GM19397 (cell line): Measurements from ENCODE around the gene TRABD2B.
"Not testable (repeated sequence)": the region's sequence is repeated elsewhere in the genome, so short reads cannot be mapped to it uniquely, and the experiment has no call there.

Source experiments
- ATAC-seq: cut with Tn5 transposase; IDR thresholded peaks from one replicate; pipeline ENCODE4 v1.9.1; 2021; ENCODE audit warnings: mild to moderate bottlenecking, moderate library complexity; ENCODE audit not compliant: unreplicated experiment

The TRABD2B gene

DNA sequence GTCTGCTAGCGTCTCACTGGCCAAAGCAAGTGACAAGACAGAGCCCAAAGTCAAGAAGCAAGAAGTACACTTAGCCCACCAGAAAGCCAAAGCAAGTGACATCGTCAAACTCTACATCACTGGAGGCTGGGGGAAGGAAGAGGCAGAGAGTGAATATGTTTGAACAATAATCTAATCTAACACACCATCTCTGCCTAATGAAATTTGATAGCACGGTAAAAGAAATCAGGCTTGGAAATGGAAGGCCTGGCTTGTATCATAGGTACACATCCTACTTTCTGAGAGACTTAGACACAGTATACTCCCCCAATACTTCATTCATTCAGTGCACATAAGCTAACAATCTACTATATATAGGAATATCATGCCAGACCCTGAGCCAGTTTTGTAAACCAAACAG, 26.3 kb downstream of the TRABD2B start:
- no peak for ATAC-seq

DNA sequence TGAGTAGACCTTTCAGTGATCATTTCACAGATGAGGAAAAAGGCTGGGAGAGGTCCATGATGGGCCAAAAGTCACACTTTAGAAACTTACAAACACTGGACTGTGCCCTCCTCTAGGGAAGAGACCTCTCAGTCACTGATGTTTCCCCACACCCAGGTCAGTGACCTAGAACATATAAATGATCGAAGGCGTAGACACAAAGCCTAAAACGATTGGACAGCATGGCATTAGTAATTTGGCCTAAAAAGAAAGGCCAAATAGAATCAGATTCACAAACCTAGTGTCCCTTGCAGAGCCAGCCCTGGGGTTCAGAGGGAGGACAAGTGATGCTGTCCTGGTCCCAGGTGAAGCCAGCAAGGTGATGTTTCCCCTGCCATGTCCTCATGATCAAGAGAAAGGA, 27.7 kb downstream of the TRABD2B start:
- no peak for ATAC-seq

DNA sequence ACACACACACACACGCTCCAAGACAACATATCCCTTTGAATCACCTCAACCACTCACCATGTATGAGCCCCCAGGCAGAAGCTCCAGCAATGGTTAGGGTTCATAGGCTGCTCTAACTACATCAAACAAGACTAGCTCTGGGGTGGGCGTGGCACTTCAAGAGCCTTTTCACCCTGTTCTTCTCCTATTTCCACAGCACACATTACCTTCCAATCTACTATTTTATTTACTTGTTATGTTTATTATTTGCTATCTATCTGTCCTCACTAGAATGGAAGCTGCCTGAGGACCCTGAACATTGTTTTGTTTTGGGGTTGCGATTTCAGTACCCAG, 28.7 kb downstream of the TRABD2B start:
- ATAC-seq: no peak

DNA sequence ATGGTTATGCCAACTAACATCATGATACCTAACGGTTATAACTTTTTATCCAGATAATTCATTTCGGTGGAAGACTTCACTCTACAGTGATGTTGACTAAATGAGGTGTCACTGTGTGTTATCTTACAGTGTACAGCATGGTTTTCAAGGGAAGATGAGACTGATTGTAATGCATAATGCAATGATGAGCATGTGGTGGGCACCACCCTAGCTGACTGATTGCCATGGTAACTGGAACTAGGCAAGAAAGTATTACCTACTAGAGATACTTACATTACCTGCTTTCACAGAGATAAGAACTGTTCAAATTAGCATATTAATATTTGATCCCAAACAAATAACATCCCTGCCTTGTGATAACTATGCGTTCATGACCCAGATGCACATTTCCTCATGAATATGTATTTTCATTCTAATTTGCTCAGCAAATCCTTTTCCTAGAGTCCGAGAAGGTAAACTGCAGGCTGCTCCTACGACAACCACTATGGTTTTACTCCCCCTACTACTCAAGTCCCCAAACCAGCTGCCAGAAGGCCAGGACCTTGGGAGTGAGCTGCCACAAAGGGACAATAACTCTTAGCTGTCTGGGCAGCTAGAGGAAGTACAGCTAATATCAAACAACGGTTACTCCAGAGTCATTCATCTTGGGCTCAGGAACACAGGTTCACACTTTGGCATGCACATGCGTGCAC, 29.2 kb downstream of the TRABD2B start:
- no peak for ATAC-seq

DNA sequence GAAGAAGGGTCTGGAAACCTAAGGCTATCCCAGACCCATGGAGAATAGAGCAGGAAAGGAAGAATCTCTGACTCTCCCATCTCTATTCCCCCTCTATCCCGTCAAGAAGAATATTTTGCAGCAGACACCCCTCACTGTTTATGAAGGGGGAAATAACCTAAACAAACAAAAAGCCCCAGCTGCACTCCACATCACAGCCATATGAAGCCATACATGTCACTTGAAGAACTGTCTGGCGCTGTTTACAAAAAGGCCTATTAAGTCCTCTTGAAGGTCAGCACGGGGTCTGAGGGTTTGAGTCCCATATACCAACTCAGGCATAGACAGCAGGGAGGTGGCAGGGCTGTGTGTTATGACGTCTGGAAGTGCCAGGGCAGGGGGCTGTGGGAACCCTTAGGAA, 31.4 kb downstream of the TRABD2B start:
- ATAC-seq: no peak

DNA sequence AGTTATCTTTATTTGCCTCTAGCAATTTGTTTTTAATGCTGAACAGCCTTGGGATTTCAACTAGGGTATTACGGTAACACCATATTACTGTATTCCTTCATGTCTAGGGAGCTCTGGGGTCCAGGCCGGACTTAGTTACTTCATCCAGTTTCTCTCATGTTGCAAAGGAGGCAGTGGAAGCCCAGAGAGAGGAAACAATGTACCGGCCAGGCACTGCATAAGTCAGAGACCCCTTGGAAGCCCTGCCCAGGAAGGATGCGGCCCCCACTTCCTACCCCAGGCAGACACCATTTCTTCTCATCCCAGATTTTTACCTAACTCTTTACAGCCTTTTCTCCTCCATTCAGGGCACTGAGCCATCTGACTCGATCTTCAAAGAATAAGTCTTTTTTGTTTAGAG, 32.5 kb downstream of the TRABD2B start:
- no peak for ATAC-seq

DNA sequence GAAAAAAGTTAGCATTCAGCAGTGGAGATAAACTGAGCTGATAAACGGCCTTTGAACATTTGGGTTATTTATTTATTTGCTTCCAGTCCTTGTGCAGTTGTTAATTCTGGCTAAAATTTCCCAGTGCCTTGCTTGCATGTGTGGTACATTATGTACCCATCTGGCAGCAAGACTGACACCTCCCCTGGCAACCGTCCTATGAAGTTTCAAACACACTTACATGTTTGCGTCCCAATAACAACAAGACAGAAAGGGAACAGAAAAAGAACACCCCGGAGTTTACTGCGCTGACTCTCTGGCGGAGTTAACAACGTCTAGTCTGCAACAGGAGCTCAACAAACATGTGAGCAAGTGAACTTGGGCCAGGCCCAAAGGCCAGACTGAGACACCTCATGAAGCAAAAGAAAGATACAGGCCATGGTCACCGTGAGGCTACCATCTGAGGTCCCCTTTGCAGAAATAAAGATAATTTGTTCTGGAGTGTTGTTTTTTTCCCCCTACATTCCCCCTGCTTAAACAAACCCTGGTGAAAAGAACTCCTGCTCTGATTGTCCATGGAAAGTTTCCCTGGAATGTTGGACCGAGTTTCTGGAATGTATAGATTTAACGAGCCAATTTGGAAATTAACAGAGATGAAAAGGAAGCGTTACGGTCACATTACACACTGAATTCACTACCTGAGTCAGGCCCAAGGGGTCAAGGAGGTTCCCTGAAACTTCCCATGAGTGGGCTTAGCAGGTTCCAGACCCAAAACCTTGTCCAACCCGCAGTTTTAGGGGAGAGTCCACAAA, 33.4 kb downstream of the TRABD2B start:
- no peak for ATAC-seq

DNA sequence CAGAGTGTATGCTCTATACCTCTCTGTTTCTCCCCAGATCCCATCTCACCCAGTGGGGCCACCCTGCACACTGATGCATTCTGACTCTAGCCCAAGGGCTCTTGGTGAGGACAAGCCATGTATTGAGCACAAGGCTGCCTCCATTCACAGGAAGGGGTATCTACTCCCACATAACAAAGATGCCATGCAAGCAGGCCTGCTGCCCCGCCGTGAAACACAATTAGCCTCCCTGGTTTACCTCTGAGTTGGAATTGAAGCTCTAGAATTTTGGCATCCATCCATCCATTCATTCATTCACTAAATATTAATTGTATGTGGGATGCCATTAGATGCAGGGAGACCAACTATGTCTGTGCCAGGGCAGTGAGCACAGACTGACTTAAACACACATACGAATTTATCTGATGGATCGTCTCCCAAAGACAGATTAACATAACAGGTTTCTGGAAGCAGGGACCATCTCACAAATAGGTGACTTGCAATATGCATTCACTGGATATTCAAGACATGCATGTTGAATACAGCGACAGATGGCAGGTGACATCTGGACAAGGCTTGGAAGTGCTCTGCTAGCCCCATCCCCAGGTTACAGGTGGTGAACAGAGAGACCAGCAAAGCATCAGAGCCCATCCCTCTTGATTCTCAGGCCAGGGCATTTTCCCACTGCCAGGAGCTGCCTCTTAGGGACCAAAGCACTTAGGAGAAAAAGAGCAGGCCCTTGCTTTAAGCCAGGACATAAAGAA, 34.3 kb downstream of the TRABD2B start:
- no peak for ATAC-seq

DNA sequence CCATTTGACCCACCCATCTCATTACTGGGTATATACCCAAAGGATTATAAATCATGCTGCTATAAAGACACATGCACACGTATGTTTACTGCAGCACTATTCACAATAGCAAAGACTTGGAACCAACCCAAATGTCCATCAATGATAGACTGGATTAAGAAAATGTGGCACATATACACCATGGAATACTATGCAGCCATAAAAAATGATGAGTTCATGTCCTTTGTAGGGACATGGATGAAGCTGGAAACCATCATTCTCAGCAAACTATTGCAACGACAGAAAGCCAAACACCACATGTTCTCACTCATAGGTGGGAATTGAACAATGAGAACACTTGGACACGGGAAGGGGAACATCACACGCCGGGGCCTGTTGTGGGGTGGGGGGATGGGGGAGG, 35.4 kb downstream of the TRABD2B start:
- not testable (repeated sequence) for ATAC-seq

DNA sequence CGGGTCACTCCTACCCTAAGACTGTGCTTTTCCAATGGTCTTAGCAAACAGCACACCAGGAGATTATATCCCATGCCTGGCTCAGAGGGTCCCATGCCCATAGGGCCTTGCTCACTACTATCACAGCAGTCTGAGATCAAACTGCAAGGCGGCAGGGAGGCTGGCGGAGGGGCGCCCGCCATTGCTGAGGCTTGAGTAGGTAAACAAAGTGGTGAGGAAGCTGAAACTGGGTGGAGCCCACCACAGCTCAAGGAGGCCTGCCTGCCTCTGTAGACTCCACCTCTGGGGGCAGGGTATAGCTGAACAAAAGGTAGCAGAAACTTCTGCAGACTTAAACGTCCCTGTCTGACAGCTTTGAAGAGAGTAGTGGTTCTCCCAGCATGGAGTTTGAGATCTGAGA, 40.7 kb downstream of the TRABD2B start:
- ATAC-seq: not testable (repeated sequence)

DNA sequence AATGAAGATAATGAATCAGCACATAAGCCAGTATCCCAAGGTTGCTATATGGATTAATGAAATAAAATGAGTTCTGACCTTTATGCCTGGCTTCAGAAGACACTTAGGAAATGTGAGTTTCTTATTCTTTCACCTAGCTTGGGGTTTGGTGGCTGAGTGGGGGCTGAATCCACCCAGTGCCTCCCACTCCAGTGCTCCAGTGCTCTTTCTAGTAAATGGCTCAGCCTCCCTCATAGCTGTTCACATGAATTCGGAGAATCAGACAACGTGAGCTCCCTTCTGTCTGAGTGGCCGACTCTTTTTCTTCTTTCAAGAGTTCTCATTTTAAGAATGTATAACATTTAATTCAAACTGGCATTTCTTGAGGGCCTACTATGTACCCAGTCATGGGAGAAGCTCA, 43.5 kb downstream of the TRABD2B start:
- no peak for ATAC-seq

DNA sequence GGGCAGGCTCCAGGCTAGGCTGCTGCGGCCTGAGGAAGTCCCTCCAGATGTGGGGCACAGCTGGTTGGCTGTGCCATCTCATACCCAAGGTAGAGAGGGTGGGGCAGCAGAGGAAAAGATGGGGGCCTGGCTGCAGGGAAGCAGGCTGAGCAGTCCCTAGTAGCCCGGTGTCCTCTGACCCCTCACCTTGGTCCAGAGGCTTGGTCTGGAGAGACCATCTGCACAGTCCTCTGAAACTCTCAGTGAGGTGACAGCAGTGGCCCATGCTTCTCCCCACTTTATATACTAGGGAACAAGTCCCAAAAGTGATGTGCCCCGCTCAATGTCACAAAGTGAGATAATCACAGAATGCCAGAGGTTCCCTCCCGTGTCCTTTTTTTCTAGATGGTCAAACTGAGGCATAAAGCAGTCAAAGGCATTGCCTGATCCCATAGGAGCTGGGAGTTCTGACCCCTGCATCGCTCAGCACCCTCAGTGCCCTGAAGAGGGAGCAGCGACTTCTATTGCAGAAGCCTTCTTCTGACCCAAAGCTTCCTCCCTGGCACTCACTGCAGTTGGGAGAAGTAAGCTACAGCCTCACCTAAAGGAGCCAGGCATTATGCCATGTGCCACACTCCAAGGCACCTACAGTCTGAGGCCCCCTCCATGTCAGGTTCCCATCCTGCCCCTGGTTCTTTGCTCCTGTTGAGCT, 45.5 kb downstream of the TRABD2B start:
- ATAC-seq: no peak

DNA sequence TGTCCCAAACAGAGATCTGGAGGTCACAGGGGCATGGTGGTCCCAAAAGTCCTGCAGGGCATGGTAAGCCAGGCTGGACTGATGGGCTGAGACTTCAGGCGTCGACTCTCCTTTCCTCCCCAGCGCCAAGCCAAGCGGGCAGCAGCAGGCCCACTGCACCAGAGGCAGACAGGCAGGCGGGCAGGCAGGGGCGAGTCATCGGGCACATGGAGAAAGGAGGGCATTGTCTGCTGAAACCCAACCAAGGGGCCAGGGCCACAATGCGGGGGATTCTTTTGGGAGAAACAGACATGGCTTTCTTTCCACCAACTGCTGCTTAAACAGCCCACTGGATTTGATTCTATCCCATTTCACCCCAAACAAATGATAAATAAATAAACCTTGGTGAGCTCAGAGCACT, 46.2 kb downstream of the TRABD2B start:
- no peak for ATAC-seq

DNA sequence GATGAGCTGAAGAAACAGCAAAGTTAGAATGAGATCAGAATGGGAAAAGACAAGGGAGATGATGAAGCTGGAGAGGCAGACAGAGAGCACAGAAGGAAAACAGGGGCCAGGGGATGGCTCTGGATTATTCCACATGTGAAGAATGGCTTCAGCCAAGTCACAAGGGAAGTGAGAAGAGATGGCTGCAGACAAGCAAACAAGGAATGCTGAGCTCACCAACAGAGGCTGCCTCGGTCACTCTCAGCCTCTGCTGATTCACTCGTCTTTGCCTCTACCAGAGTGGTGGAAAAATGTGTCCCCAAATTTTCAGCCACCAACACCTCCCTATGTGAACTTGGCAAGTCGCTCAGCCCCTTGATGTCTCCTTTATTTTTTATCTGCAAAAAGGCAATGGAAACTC, 46.7 kb downstream of the TRABD2B start:
- ATAC-seq: no peak

DNA sequence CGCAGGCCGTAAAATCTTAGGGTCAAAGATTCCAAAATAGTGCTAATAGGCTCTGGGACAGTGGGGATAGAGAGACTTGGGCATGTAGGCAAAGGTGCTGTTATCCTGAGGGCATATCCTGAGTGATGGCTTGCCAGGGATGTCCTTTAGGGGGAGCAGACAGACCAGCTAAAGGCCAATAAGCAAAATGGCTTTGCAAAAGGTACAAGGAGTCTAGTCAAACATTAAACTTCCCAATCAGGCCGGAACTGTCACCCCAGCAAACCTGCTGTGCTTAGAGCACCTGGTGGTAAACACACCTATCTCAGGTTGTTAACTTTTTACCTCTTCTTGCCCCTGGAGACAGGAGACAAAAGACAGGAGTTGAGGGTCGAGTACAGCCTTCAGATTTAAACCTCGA, 49.1 kb downstream of the TRABD2B start:
- no peak for ATAC-seq

DNA sequence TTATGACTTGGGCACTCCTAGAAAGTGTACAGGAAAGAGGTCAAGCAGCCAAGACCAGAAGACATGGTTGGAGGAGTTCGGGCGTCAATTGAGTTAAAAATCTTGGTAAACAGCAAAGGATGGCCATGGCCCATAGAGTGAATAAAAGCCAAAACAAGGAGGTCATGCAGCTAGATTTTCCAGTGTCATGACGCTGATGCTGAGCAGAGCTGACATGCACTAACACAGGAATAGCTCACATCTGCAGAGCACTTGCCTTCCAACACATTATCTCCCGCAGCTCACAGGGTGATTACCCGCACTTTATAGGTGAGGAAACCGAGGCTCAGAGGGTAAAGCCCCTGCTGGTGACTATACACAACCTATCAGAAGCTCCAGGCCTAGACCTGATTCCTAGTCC, 49.7 kb downstream of the TRABD2B start:
- no peak for ATAC-seq

DNA sequence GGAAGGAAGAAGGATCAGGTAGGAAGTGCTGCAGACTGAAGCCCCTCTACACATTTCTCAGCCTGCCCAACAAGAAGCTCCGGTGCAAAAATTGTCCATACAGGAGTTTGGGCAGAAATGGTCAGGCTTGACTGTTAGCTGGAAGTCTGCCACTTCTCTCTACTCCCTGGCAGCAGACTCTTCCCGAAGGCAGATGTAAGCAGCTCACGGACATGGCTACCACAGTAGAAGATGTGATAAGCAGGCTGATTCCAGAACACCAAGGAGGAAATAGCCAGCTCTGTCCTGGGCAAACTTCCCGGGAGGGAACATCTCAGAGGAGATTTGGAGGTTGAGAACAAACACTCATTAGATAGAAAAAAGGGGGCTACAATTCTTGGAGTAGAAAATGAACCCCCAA, 52.6 kb downstream of the TRABD2B start:
- no peak for ATAC-seq

DNA sequence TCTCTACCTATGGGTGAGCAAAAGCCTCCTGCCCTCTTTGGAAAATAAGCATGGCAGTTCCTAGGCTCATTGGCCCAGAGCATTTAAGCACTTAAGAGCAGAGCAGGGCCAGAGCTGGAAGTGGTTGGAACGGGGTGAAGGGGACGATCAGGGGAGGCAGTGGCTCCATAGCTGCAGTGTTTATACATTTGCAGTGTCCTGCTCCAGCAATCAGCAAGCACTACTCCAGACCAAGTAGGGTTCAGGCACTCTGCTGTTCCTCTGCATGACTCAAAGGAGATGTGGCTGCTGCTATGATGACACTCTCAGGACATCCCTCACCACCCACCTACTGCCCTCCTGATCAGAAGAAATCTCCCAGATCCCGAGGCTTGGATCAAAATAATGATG, 55.0 kb downstream of the TRABD2B start:
- ATAC-seq: no peak

DNA sequence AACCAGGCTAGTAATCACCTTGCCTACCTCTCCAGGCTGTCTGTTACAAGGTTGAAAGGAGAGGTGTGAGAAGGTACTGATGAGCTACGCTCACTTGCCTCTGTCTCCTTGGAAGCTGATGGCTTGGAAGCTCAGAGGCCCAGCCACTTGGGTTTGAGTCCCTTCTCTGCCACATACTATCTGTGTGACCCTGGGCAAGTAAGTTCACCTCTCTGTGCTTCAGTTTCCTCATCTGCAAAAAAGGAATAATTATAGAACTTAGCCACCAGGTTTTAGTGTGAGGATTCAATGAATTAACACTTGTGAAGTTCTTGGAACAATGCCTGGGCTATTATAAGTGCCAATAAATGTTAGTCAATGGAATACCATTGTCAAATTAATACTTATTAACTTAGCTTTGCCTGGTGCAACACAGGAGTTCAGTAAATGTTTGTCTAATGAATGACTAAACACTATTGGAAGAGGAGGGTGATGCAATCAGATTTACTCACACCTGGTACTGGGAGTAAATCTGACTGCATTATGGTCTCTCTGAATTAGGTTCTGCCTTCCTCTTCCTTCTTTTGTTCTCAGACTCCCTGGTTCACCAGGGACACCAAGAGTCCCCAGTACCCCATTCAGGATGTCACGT, 55.5 kb downstream of the TRABD2B start:
- ATAC-seq: no peak

DNA sequence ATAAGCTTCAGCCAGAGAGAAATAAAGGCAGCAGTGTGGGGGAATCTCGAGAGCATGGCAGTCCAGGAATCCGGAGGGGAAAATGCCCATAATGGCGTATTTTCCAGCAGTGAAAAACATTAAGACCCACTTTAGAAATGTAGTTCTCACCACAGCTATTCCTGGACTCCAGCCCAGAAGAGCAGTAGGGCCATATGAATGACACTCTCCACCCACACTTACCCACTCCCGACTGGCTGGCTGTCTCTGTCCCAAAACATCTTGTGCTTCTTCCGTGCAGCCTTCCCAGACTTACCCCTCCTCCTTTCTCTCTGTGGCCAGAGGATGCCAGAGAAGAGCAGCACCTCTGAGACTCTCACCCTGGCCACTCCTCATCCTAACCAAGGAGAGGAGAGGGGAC, 56.4 kb downstream of the TRABD2B start:
- no peak for ATAC-seq

DNA sequence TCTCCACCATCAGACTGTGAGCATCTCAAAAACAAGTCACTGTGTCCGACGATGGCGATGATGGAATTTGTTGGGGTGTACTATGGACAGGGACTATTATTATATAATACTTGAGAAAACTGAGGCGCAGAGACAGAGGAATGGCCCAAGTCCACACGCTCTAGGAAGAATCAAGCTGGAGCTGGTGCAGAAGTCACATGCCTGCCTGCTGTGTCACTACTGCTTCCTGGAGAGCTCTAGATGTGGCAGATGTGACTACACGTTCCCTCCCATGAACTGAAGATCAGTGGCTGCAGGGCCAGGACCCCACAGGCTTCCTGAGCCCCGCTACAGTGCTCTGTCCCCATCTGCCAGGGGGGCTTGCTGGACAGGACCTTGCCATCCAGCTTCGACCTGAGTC, 56.9 kb downstream of the TRABD2B start:
- no peak for ATAC-seq
